Measurements from ENCODE around the gene SLC35B4.

Gene SLC35B4

GRCh38 chr7:134334408-134334807 lies 17.7 kb upstream of the SLC35B4 start:
- H3K4me3 ChIP-seq (ENCODE audit: low read length), result no peak overlapping the region
- no peak for DNase-seq (ENCODE audit: low read depth, low spot score)

- DNase-seq (ENCODE audit: low read depth, low spot score), result no peak
These were observed 17.2 kb upstream of the SLC35B4 start for GRCh38 chr7:134333943-134334342.

GRCh38 chr7:134332892-134333291 lies 16.2 kb upstream of the SLC35B4 start:
- H3K4me3 ChIP-seq (ENCODE audit: low read length), result no peak overlapping the region
- DNase-seq (ENCODE audit: low read depth, low spot score), result no peak

More at GRCh38 chr7:134333943-134334342, 17.2 kb upstream of the SLC35B4 start:
- H3K4me3 ChIP-seq (ENCODE audit: low read length), result no peak overlapping the region

- no peak overlapping the region for H3K4me3 ChIP-seq (ENCODE audit: low read length)
- no peak for DNase-seq (ENCODE audit: low read depth, low spot score)
These were observed 14.7 kb upstream of the SLC35B4 start for GRCh38 chr7:134331393-134331792.

- no peak for DNase-seq (ENCODE audit: low read depth, low spot score)
- H3K4me3 ChIP-seq (ENCODE audit: low read length), result no peak overlapping the region
These were observed 14.2 kb upstream of the SLC35B4 start for GRCh38 chr7:134330974-134331373.

- H3K4me3 ChIP-seq (ENCODE audit: low read length), result no peak overlapping the region
- no peak for DNase-seq (ENCODE audit: low read depth, low spot score)
These were observed 13.1 kb upstream of the SLC35B4 start for GRCh38 chr7:134329614-134330346.

GRCh38 chr7:134328900-134329299 lies 12.2 kb upstream of the SLC35B4 start:
- DNase-seq (ENCODE audit: low read depth, low spot score), result no peak

GRCh38 chr7:134327896-134328295 lies 11.2 kb upstream of the SLC35B4 start:
- no peak overlapping the region for H3K4me3 ChIP-seq (ENCODE audit: low read length)
- peak; percentile 81 for DNase-seq (ENCODE audit: low read depth, low spot score)

More at GRCh38 chr7:134328900-134329299, 12.2 kb upstream of the SLC35B4 start:
- no peak overlapping the region for H3K4me3 ChIP-seq (ENCODE audit: low read length)

- H3K4me3 ChIP-seq (ENCODE audit: low read length), result no peak overlapping the region
- DNase-seq (ENCODE audit: low read depth, low spot score), result no peak
These were observed 7.4 kb upstream of the SLC35B4 start for GRCh38 chr7:134324107-134324506.

- no peak for DNase-seq (ENCODE audit: low read depth, low spot score)
- no peak overlapping the region for H3K4me3 ChIP-seq (ENCODE audit: low read length)
These were observed 3.5 kb upstream of the SLC35B4 start for GRCh38 chr7:134320201-134320600.

- no peak overlapping the region for H3K4me3 ChIP-seq (ENCODE audit: low read length)
- DNase-seq (ENCODE audit: low read depth, low spot score), result no peak
These were observed 1.7 kb upstream of the SLC35B4 start for GRCh38 chr7:134318443-134318842.

GRCh38 chr7:134317434-134317833 lies 704 bp upstream of the SLC35B4 start:
- peak overlapping the region; percentile 69 for H3K4me3 ChIP-seq (ENCODE audit: low read length)
- no peak for DNase-seq (ENCODE audit: low read depth, low spot score)

- peak; percentile 18 for DNase-seq (ENCODE audit: low read depth, low spot score)
- H3K4me3 ChIP-seq (ENCODE audit: low read length), result peak overlapping the region; percentile 69
These were observed 821 bp downstream of the SLC35B4 start for GRCh38 chr7:134315679-134316538.

GRCh38 chr7:134313543-134313942 lies 3.2 kb downstream of the SLC35B4 start:
- no peak overlapping the region for H3K4me3 ChIP-seq (ENCODE audit: low read length)
- no peak for DNase-seq (ENCODE audit: low read depth, low spot score)

GRCh38 chr7:134312717-134313116 lies 4.0 kb downstream of the SLC35B4 start:
- no peak overlapping the region for H3K4me3 ChIP-seq (ENCODE audit: low read length)
- DNase-seq (ENCODE audit: low read depth, low spot score), result no peak

GRCh38 chr7:134311807-134312206 lies 4.9 kb downstream of the SLC35B4 start:
- DNase-seq (ENCODE audit: low read depth, low spot score), result no peak
- no peak overlapping the region for H3K4me3 ChIP-seq (ENCODE audit: low read length)

GRCh38 chr7:134308548-134308947 lies 8.2 kb downstream of the SLC35B4 start:
- no peak for DNase-seq (ENCODE audit: low read depth, low spot score)
- no peak overlapping the region for H3K4me3 ChIP-seq (ENCODE audit: low read length)

GRCh38 chr7:134307320-134307719 lies 9.4 kb downstream of the SLC35B4 start:
- no peak overlapping the region for H3K4me3 ChIP-seq (ENCODE audit: low read length)
- no peak for DNase-seq (ENCODE audit: low read depth, low spot score)

- H3K4me3 ChIP-seq (ENCODE audit: low read length), result no peak overlapping the region
- no peak for DNase-seq (ENCODE audit: low read depth, low spot score)
These were observed 14.6 kb downstream of the SLC35B4 start for GRCh38 chr7:134302120-134302519.

- no peak overlapping the region for H3K4me3 ChIP-seq (ENCODE audit: low read length)
- DNase-seq (ENCODE audit: low read depth, low spot score), result no peak
These were observed 15.1 kb downstream of the SLC35B4 start for GRCh38 chr7:134301592-134301991.

Measured in Jurkat, Clone E6-1 (cell line).